ENCODE measurements around the gene TJP1. TPM values are rescaled to one million over a fixed set of nuclear protein-coding genes. Genes with fewer than 3 reads are reported as not detected.
"Not testable (repeated sequence)": the region's sequence is repeated elsewhere in the genome, so short reads cannot be mapped to it uniquely, and the experiment has no call there.

TJP1 gene
- total RNA-seq, 1 donor from 2014 or later, result 91.7 TPM

DNA sequence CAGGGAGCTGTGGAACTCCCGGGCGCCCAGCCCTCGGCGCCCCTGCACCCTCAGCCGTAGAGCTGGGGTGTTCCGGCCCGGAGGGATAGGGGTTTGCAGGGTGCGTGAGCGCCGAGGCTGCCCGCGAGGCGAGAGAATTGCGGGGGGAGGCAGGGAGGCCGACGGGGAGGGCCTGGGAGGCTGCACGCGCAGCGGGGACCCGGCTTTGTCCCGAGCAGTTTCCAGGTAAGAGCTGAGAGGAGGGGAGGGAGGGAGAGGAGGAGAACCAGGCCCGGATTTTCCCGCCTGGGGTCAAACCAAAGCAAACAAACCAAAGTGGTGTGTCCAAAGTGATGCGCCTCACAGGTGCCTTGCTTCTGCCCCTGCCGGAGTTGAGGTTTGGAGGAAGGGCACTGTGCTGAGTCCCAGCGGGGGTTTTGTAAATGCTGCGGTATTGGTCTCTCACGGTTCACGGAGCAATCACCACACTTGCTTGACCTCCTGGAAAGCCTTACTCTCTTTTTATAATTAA lies 146.4 kb downstream of the TJP1 start:
- no peak for DNase-seq (ENCODE audit: low spot score)
- Mint-ChIP-seq H3K9me3 (ENCODE audit: low read depth) (no peaks in the 10 kb centered on the region), H3K4me1 (ENCODE audit: low read depth) (peaks cover 31% of the 10 kb centered on the region), H3K4me3 (ENCODE audit: unreplicated experiment) (peak overlapping the region; percentile 69), H3K27me3 (ENCODE audit: low read depth) (no peaks in the 10 kb centered on the region), H3K27ac (ENCODE audit: unreplicated experiment) (no peak overlapping the region), H3K36me3 (ENCODE audit: low read depth) (peaks cover 2% of the 10 kb centered on the region)
- TF ChIP-seq, protein P1, sequence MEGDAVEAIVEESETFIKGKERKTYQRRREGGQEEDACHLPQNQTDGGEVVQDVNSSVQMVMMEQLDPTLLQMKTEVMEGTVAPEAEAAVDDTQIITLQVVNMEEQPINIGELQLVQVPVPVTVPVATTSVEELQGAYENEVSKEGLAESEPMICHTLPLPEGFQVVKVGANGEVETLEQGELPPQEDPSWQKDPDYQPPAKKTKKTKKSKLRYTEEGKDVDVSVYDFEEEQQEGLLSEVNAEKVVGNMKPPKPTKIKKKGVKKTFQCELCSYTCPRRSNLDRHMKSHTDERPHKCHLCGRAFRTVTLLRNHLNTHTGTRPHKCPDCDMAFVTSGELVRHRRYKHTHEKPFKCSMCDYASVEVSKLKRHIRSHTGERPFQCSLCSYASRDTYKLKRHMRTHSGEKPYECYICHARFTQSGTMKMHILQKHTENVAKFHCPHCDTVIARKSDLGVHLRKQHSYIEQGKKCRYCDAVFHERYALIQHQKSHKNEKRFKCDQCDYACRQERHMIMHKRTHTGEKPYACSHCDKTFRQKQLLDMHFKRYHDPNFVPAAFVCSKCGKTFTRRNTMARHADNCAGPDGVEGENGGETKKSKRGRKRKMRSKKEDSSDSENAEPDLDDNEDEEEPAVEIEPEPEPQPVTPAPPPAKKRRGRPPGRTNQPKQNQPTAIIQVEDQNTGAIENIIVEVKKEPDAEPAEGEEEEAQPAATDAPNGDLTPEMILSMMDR (IDR thresholded peaks at IDR 0.05), result no peak

DNA sequence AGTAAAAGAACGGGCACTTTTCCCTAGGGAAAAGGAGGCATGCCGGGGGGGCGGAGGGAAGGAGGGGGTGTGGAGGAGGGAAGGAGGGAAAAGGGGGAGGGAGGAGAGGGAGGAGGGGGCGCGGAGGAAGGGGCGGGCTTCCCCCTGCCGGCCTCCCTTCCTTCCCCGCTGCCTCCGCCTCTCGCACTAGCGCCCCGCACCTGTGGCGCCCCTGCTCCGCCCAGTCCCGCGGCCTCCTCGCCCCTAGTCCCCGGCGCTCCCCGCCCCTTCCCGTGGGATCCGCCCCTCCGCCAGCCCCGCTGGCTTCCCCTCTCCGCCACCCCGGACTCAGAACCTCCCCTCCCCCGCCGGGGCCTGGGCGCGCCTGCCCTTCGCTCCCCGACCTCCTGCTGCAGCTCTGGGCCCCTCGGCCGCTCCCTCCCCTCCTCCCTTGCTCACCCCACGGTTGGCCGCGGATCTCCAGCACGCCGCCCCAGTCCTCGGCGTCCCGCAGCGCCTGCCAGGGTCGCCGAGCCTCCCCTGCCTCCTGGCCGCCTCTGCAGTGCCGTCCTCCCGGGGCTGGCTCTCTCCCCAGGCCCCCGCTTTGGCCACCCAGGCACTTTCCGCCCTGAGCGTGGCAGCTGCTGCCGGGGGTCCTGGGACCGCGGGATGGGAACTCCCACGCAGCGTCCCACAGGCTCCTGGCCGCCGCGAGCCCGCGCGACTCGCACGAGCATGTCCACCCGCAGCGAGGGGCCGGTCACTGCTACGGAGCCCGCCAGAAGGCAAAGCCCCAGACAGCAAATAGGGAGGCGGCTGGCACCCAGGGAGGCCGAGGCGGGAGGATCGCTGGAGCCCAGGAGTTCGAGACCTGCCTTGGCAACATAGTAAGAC lies 147.4 kb downstream of the TJP1 start:
- TF ChIP-seq, protein P1 (IDR thresholded peaks at IDR 0.05), result no peak
- peaks cover 40% of the 10 kb centered on the region for H3K4me1 Mint-ChIP-seq (ENCODE audit: low read depth)
- no peaks in the 10 kb centered on the region for H3K9me3 Mint-ChIP-seq (ENCODE audit: low read depth)
- DNase-seq (ENCODE audit: low spot score), result no peak
- H3K36me3 Mint-ChIP-seq (ENCODE audit: low read depth), result peaks cover 2% of the 10 kb centered on the region
- H3K27me3 Mint-ChIP-seq (ENCODE audit: low read depth), result no peaks in the 10 kb centered on the region
- H3K27ac Mint-ChIP-seq (ENCODE audit: unreplicated experiment), result peak overlapping the region; percentile 32
- peak overlapping the region; percentile 69 for H3K4me3 Mint-ChIP-seq (ENCODE audit: unreplicated experiment)

DNA sequence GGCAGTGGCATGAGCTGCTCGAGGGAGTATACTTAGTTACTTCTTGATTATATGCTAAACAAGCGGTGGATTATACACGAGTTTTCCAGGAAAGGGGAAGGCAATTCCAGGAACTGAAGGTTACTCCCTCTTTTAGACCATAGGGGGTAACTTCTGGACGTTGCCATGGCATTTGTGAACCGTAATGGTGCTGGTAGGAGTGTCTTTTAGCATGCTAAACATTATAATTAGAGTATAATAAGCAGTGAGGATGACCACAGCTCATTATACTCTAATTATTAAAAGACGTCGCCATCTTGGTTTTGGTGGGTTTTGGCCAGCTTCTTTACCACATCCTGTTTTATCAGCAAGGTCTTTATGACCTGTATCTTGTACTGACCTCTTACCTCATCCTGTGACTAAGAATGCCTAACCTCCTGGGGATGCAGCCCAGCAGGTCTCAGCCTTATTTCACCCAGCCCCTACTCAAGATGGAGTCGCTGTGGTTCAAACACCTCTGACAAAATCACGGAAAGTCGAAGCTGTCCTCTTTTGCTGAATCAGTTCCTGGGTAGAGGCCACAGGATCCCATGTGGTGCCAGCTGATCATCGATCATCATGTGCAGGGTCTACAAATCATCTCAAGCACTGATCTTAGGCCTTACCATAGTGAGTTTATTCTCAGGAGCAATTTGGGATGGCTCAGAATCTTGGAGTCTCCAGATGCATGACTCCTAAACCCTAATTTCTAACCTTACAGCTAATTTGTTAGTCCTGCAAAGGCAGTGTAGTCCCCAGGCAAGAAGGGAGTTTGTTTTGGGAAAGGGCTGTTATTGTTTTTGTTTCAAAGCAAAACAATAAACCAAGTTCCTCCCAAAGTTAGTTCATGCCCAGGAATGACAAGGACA lies 149.1 kb downstream of the TJP1 start:
- Mint-ChIP-seq H3K36me3 (ENCODE audit: low read depth) (peaks cover 2% of the 10 kb centered on the region), H3K9me3 (ENCODE audit: low read depth) (no peaks in the 10 kb centered on the region), H3K4me1 (ENCODE audit: low read depth) (peaks cover 50% of the 10 kb centered on the region), H3K27me3 (ENCODE audit: low read depth) (no peaks in the 10 kb centered on the region), H3K27ac (ENCODE audit: unreplicated experiment) (no peak overlapping the region), H3K4me3 (ENCODE audit: unreplicated experiment) (peak overlapping the region; percentile 14)
- no peak for DNase-seq (ENCODE audit: low spot score)
- TF ChIP-seq, protein P1 (IDR thresholded peaks at IDR 0.05), result no peak

DNA sequence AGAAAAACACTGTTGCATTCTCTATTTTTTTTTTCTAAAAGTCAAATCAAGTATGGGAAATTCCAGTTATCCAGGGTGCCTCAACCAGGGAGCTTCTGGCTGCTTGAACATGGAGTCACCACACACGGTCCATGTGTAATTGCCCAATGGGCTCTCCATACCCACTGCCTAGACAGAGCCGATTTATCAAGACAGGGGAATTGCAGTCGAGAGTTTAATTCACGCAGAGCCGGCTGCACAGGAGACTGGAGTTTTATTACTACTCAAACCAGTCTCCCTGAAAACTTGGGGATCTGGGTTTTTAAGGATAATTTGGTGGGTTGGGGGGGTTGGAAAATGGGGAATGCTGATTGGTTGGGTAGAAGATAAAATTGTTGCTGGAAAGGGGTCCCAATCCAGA lies 149.8 kb downstream of the TJP1 start:
- Mint-ChIP-seq H3K27me3 (ENCODE audit: low read depth) (no peaks in the 10 kb centered on the region), H3K9me3 (ENCODE audit: low read depth) (no peaks in the 10 kb centered on the region), H3K27ac (ENCODE audit: unreplicated experiment) (no peak overlapping the region), H3K4me1 (ENCODE audit: low read depth) (peaks cover 51% of the 10 kb centered on the region), H3K4me3 (ENCODE audit: unreplicated experiment) (no peak overlapping the region), H3K36me3 (ENCODE audit: low read depth) (peaks cover 2% of the 10 kb centered on the region)
- TF ChIP-seq, protein P1 (IDR thresholded peaks at IDR 0.05), result no peak
- DNase-seq (ENCODE audit: low spot score), result no peak

DNA sequence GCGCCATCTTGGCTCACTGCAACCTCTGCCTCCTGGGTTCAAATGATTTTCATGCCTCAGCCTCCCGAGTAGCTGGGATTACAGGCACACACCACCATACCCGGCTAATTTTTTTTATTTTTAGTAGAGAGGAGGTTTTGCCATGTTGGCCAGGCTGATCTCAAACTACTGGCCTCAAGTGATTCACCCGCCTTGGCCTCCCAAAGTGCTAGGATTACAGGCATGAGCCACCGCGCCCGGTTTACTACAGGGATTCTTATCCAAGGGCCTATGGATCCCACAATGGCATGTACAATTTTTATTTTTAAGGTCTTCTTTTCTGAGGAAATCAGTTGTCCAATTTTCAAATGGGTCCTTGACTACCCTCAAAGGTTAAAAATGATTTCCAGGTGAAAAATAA lies 150.2 kb downstream of the TJP1 start:
- not testable (repeated sequence) for DNase-seq (ENCODE audit: low spot score); H3K36me3 Mint-ChIP-seq (ENCODE audit: low read depth); H3K27me3 Mint-ChIP-seq (ENCODE audit: low read depth); H3K4me3 Mint-ChIP-seq (ENCODE audit: unreplicated experiment); H3K9me3 Mint-ChIP-seq (ENCODE audit: low read depth)
- peaks cover 47% of the 10 kb centered on the region for H3K4me1 Mint-ChIP-seq (ENCODE audit: low read depth)
- H3K27ac Mint-ChIP-seq (ENCODE audit: unreplicated experiment), result peak overlapping the region; percentile 95
